Measurements from ENCODE around the gene SGO2. TPM values are rescaled to one million over a fixed set of nuclear protein-coding genes. Genes with fewer than 3 reads are reported as not detected.

SGO2 gene
- total and polyA plus RNA-seq, 8 donors: 0.58 to 6.7 (median 1.2) TPM

GRCh38 chr2:200498402-200499162, 27.4 kb upstream of the SGO2 start:
- intact Hi-C loops (cut with DNase I; ENCODE audit: low total_unique reads): no loop called here
- DNase-seq: no peak
- no peaks in the 10 kb centered on the region for H3K4me1 ChIP-seq
- H3K27me3 ChIP-seq: no peaks in the 10 kb centered on the region
- peaks cover 20 to 70% (median 70%) of the 10 kb centered on the region in 4 donors for H3K36me3 ChIP-seq
- no peak overlapping the region for H3K27ac ChIP-seq
- no peaks in the 10 kb centered on the region for H3K9me3 ChIP-seq
- WGBS, 5 donors: 88 to 94% (median 91%) methylated on average over 2 of the region's 2 CpGs
- H3K4me3 ChIP-seq: no peak overlapping the region
- TF ChIP-seq POLR2A (IDR thresholded peaks at IDR 0.05) (no peak), EP300 (IDR thresholded peaks at IDR 0.05) (no peak), POLR2AphosphoS5 (IDR thresholded peaks at IDR 0.05) (no peak)
- TF ChIP-seq, protein P1, sequence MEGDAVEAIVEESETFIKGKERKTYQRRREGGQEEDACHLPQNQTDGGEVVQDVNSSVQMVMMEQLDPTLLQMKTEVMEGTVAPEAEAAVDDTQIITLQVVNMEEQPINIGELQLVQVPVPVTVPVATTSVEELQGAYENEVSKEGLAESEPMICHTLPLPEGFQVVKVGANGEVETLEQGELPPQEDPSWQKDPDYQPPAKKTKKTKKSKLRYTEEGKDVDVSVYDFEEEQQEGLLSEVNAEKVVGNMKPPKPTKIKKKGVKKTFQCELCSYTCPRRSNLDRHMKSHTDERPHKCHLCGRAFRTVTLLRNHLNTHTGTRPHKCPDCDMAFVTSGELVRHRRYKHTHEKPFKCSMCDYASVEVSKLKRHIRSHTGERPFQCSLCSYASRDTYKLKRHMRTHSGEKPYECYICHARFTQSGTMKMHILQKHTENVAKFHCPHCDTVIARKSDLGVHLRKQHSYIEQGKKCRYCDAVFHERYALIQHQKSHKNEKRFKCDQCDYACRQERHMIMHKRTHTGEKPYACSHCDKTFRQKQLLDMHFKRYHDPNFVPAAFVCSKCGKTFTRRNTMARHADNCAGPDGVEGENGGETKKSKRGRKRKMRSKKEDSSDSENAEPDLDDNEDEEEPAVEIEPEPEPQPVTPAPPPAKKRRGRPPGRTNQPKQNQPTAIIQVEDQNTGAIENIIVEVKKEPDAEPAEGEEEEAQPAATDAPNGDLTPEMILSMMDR (IDR thresholded peaks at IDR 0.05): no peak

GRCh38 chr2:200502196-200502595, 23.8 kb upstream of the SGO2 start:
- Histone ChIP-seq H3K4me3 (no peak overlapping the region), H3K27me3 (no peaks in the 10 kb centered on the region), H3K27ac (no peak overlapping the region), H3K4me1 (no peaks in the 10 kb centered on the region), H3K36me3 (peaks cover 0 to 52% (median 50%) of the 10 kb centered on the region in 4 donors), H3K9me3 (no peaks in the 10 kb centered on the region)
- intact Hi-C loops (cut with DNase I; ENCODE audit: low total_unique reads): no loop called here
- no peak for DNase-seq
- TF ChIP-seq EP300 (IDR thresholded peaks at IDR 0.05) (no peak), POLR2AphosphoS5 (IDR thresholded peaks at IDR 0.05) (no peak), POLR2A (IDR thresholded peaks at IDR 0.05) (no peak)
- TF ChIP-seq, protein P1 (IDR thresholded peaks at IDR 0.05): no peak
- WGBS, 5 donors: 96 to 98% (median 97%) methylated on average over 5 of the region's 5 CpGs

GRCh38 chr2:200506679-200507078, 19.3 kb upstream of the SGO2 start:
- H3K27me3 ChIP-seq: no peaks in the 10 kb centered on the region
- no peak for DNase-seq
- WGBS, 5 donors: 77 to 88% (median 84%) methylated on average over 9 of the region's 9 CpGs
- TF ChIP-seq EP300 (IDR thresholded peaks at IDR 0.05): no peak
- no peak for TF ChIP-seq POLR2A (IDR thresholded peaks at IDR 0.05)
- no peak for TF ChIP-seq POLR2AphosphoS5 (IDR thresholded peaks at IDR 0.05)
- TF ChIP-seq, protein P1 (IDR thresholded peaks at IDR 0.05): no peak
- H3K4me1 ChIP-seq: peaks cover 0 to 25% (median 16%) of the 10 kb centered on the region in 4 donors
- H3K27ac ChIP-seq: no peak overlapping the region
- peaks cover 0 to 34% (median 31%) of the 10 kb centered on the region in 4 donors for H3K36me3 ChIP-seq
- intact Hi-C loops (cut with DNase I; ENCODE audit: low total_unique reads): no loop called here
- H3K4me3 ChIP-seq: no peak overlapping the region
- no peaks in the 10 kb centered on the region for H3K9me3 ChIP-seq

GRCh38 chr2:200507179-200507578, 18.8 kb upstream of the SGO2 start:
- intact Hi-C loops (cut with DNase I; ENCODE audit: low total_unique reads): no loop called here
- no peaks in the 10 kb centered on the region for H3K9me3 ChIP-seq
- no peak for TF ChIP-seq POLR2A (IDR thresholded peaks at IDR 0.05)
- no peak overlapping the region for H3K27ac ChIP-seq
- H3K4me3 ChIP-seq: no peak overlapping the region
- no peak for DNase-seq
- H3K27me3 ChIP-seq: peaks cover 0 to under 1% (median 0%) of the 10 kb centered on the region in 3 donors
- H3K36me3 ChIP-seq: peaks cover 0 to 32% (median 28%) of the 10 kb centered on the region in 4 donors
- H3K4me1 ChIP-seq: peaks cover 0 to 25% (median 16%) of the 10 kb centered on the region in 4 donors
- WGBS, 5 donors: 47 to 77% (median 59%) methylated on average over 2 of the region's 2 CpGs

- intact Hi-C loops (cut with DNase I; ENCODE audit: low total_unique reads): no loop called here
- peaks cover 0 to 14% (median 9%) of the 10 kb centered on the region in 4 donors for H3K36me3 ChIP-seq
- H3K4me3 ChIP-seq: peak overlapping the region; percentile 73 to 88 (median 84)
- H3K27ac ChIP-seq: peak overlapping the region; percentile 78 to 91 (median 80)
- TF ChIP-seq EP300 (IDR thresholded peaks at IDR 0.05) (no peak), POLR2A (IDR thresholded peaks at IDR 0.05) (no peak)
- 13 to 29% (median 26%) methylated on average over 7 to 8 of the region's 8 CpGs for WGBS, 5 donors
- DNase-seq: no peak
- H3K27me3 ChIP-seq: peaks cover 0 to 13% (median 0%) of the 10 kb centered on the region in 3 donors
- H3K9me3 ChIP-seq: no peaks in the 10 kb centered on the region
- peaks cover 0 to 25% (median 16%) of the 10 kb centered on the region in 4 donors for H3K4me1 ChIP-seq
Measured at GRCh38 chr2:200509235-200509611, 16.8 kb upstream of the SGO2 start.
